ENCODE measurements around the gene SRMS. TPM values are rescaled to one million over a fixed set of nuclear protein-coding genes. Genes with fewer than 3 reads are reported as not detected.
A peak's percentile ranks its signal among the peaks of the same experiment; 100 is the strongest.

SRMS gene
- total and polyA plus RNA-seq, 2 of the 13 experiments (the other 11 are each of a cell fraction or from before 2014, with no cell fraction given): not detected

- TF ChIP-seq ZNF790 (CRISPR knock-in tag; IDR thresholded peaks at IDR 0.05; ENCODE audit: borderline replicate concordance) (no peak), ZNF432 (CRISPR knock-in tag; IDR thresholded peaks at IDR 0.05; ENCODE audit: borderline replicate concordance) (no peak), ZNF7 (CRISPR knock-in tag; IDR thresholded peaks at IDR 0.05) (no peak), RBFOX2 (IDR thresholded peaks at IDR 0.05; ENCODE audit: low read depth, low read length) (no peak), HDAC2 (CRISPR knock-in tag; IDR thresholded peaks at IDR 0.05) (no peak), ZNF839 (CRISPR knock-in tag; IDR thresholded peaks at IDR 0.05; ENCODE audit: borderline replicate concordance) (no peak), TRAFD1 (CRISPR knock-in tag; IDR thresholded peaks at IDR 0.05; ENCODE audit: borderline replicate concordance) (no peak), IRF1 (CRISPR knock-in tag; IDR thresholded peaks at IDR 0.05; ENCODE audit: low read depth) (no peak), ZKSCAN5 (CRISPR knock-in tag; IDR thresholded peaks at IDR 0.05) (no peak), ZNF12 (CRISPR knock-in tag; IDR thresholded peaks at IDR 0.05) (no peak), ZNF34 (CRISPR knock-in tag; IDR thresholded peaks at IDR 0.05; ENCODE audit: borderline replicate concordance) (0 out of 2 replicates have a peak, but pooled peaks have one; percentile 42), XRCC5 (optimal IDR thresholded peaks at IDR 0.05; ENCODE audit: low read length) (no peak), ZNF460 (CRISPR knock-in tag; IDR thresholded peaks at IDR 0.05; ENCODE audit: borderline replicate concordance) (no peak), NPAS2 (CRISPR knock-in tag; IDR thresholded peaks at IDR 0.05; ENCODE audit: borderline replicate concordance) (no peak), ZNF557 (CRISPR knock-in tag; IDR thresholded peaks at IDR 0.05) (no peak), ZNF253 (CRISPR knock-in tag; IDR thresholded peaks at IDR 0.05; ENCODE audit: borderline replicate concordance) (no peak), ISX (CRISPR knock-in tag; conservative IDR thresholded peaks at IDR 0.05) (no peak), SPEN (CRISPR knock-in tag; IDR thresholded peaks at IDR 0.05; ENCODE audit: low read depth) (peak; percentile 58; the same call in 1 of the 2 replicates), FOXM1 (CRISPR knock-in tag; IDR thresholded peaks at IDR 0.05) (no peak), ZNF672 (CRISPR knock-in tag; IDR thresholded peaks at IDR 0.05) (no peak), ZC3H13 (CRISPR knock-in tag; IDR thresholded peaks at IDR 0.05) (peak; percentile 64; the same call in 1 of the 2 replicates)
Measured at GRCh38 chr20:63557481-63557891, 9.9 kb upstream of the SRMS start (continued).
